HG03175 (cell line): Measurements from ENCODE around the gene IFIT5.
"Not testable (repeated sequence)": the region's sequence is repeated elsewhere in the genome, so short reads cannot be mapped to it uniquely, and the experiment has no call there.

Source experiments
- ATAC-seq: cut with Tn5 transposase; IDR thresholded peaks from one replicate; pipeline ENCODE4 v1.9.1; 2021; ENCODE audit warnings: mild to moderate bottlenecking, moderate library complexity; ENCODE audit not compliant: unreplicated experiment

The IFIT5 gene, protein sequence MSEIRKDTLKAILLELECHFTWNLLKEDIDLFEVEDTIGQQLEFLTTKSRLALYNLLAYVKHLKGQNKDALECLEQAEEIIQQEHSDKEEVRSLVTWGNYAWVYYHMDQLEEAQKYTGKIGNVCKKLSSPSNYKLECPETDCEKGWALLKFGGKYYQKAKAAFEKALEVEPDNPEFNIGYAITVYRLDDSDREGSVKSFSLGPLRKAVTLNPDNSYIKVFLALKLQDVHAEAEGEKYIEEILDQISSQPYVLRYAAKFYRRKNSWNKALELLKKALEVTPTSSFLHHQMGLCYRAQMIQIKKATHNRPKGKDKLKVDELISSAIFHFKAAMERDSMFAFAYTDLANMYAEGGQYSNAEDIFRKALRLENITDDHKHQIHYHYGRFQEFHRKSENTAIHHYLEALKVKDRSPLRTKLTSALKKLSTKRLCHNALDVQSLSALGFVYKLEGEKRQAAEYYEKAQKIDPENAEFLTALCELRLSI

DNA sequence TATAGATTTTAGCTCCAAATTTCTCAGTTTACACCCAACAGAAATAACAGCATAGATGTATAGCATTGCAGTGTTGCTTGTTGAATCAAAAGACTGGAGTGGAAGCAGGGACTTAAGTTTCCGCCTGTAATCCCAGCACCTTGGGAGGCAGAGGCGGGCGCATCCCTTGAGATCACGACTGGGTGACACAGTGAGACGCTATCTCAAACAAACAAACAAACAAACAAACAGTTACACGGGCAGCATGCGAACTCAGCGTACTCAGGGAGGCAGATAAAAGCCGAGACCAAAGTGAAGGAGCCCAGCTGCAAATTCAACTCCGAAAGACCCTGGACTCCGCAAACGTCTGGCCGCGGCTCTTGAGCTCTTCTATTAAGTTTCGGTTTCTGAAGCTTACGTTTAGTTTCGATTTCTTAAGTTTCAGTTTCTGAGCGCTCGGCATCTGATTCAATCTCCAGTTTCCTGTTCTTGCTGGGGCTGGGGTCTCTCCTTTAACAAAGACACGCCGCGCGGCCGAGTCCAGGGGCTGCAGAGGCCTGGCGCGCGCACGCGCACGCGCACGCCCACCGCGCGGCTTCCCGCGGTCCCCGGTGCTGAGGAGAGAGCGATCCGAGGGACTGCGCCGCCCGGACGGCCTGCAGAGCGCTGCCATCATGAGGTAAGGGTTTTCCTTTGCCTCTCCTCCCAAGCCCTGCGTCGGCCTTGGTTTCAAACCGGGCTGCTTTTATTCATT is at the start of gene IFIT5:
Gene IFIT5 (plus strand): TSS at position 423 of the 733 bp plus-strand sequence. CDS start 231 bp downstream, at position 654.
- peak; percentile 79 for ATAC-seq

DNA sequence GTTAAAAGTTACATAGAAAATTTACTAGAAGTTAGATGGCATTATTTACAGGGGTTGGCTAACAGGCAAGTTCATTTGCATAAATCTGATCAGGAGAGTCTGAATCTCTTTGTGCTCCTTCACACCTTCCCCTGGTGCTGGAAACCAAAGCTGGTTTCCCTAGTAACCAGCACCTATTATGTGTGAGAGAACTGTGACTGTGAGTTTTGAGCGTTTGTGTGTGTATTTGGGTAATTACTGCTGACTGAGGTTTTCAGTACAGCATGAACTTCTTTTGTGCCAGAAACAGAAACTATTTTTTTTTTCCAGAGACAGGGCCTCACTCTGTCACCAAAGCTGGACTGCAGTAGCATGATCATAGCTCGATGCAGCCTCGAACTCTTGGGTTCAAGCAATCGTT is 46.8 kb upstream of the IFIT5 start:
- peak; percentile 88 for ATAC-seq

DNA sequence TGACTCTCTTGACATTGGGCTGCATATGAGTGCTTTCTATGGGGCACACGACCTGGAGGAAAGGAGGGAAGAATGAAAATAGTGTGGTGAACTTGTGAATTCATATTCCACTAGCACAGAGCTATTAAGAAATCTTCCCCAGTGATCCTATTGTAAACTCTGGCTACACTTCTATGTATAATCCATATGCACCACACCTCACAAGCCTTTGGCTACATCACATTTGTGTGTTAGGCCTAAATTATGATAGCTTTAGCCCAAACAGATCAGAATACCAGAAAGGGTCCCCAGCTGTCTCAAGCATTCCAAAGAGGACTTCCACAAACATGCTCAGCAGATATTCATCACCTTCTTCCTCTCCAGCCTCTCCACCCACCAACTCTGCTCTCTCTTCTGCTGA is 46.2 kb upstream of the IFIT5 start:
- ATAC-seq: no peak

DNA sequence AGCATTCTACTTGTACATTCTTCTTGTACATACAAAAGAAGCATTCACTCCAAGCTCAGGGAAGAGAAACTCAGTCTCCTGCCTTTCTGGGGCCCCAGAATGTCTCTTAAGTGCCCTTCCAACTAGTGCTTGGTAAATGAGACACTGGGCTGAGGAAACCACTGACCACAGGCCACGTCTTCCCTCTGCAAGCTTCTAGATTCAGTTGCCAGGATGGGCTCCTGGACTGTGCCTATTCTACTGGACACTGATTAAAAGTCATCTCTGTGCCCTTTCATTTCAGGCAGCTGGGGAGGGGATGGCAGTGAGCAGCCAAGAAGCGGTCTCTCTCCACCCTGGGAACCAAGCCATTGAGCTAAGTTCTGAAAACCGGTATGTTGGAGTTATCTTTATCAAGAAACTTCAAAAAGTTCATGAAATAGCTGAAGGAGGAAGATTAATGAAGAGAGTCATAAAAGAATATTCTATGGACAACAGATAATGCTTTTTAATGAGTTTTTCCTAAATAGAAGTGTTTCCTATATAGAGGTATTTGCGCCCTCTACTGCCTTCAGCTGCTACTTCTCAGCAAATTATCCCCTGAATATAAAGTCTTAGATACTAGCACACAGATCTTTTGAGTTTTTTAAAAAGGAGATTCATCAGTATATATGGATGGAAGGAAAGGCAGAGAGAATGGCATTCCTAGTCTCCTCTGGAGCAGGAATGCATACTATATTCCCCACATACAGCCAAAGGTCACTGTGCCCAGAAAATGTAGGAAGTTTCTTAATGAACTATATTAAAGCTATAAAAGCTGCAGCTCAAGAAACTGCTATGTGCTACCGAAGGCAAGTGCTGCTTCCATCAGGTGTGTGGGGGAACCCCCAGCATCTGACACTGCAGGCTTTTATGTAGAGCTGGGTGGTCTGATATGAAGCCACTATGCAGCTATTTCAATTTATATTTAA is 44.9 kb upstream of the IFIT5 start:
- no peak for ATAC-seq

DNA sequence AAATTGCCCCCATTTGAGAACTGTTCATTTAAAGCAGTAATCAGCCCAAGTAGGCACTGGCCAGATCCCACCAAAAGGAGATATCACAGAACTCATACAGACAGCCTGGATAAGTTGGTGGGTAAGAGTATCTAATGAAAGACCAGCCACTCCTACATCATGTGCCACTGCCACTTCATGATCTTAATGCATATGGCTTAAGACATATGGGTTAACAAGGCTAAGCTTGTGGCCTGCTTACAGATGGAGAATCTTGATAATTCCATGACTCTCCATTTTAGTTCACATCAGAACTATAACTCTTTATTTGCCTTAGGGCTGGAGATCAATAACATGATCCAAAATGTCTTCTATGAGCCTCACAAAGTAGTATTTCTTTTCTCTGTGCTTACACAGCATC is 43.3 kb upstream of the IFIT5 start:
- no peak for ATAC-seq

DNA sequence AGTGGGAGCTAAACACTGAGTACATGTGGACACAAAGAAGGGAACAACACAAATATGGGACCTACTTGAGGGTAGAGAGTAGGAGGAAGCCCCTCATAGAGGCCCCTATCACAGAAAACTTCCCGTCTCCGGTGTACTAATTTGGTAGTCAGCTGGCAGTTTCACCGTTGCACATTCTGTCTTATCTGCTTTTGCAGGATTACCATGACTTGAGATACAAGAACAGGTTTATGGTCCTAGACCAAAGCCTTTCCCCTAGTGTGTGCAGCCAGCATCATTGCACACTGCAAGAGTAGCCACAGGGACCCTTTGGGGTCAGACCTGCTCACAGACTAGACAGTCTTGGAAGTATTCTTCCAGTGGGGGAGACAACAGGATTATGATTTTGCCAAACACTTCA is 42.4 kb upstream of the IFIT5 start:
- no peak for ATAC-seq

DNA sequence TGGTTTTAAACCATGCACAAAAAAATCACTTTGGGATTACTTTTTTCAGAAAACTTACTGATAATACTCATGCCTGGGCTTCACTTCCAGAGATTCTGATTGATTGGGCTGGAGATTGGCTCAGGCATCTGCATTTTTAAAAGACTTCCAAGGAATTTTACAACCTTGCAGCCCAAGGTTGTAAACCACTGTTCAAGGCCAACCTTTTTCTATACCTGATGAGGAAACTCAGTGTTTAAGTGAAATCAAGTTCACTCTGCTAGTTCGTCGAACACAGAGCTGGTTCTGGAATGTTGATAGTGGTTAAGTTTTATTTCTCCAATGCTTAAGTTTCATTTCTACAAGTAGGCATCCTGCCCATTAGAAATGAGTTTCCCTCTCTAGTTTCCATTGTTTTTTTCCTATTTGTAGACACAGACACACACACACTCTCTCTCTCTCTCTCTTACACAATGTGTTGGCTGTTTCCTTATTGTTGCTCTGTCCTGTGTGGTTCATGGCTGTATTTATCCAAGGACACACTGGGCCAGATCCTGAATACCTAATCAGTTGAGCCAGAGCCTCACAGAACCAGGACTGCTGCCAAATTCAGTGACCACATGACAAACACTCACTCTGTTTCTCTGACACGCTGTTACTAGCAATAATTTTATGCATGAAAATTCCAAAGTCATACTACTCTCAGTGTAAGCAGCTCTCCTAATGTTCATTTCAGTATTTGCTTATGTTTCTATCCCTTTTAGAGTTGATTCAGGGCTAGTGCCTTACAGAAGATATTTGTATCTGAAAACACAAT is 40.3 kb upstream of the IFIT5 start:
- ATAC-seq: no peak

DNA sequence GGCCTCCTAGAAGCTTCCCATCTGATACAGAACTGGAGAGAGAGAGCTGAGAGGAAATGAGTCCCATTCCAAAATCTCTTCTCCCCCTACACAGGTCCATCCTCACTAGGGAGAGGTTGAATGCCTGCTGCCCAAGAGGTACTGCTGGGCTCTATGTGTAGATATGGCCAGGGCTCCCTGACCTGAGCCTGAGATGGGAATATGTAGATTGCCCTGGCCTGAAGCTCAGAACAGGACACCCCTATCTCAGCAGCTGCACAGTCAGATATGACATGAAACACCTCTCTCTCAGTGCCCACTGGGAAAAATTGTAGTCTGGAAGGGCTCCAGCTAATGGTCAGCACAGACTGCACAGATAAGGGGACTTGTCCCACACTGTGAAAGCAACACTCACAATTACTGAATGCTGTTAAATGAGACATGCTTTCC is 39.6 kb upstream of the IFIT5 start:
- no peak for ATAC-seq

DNA sequence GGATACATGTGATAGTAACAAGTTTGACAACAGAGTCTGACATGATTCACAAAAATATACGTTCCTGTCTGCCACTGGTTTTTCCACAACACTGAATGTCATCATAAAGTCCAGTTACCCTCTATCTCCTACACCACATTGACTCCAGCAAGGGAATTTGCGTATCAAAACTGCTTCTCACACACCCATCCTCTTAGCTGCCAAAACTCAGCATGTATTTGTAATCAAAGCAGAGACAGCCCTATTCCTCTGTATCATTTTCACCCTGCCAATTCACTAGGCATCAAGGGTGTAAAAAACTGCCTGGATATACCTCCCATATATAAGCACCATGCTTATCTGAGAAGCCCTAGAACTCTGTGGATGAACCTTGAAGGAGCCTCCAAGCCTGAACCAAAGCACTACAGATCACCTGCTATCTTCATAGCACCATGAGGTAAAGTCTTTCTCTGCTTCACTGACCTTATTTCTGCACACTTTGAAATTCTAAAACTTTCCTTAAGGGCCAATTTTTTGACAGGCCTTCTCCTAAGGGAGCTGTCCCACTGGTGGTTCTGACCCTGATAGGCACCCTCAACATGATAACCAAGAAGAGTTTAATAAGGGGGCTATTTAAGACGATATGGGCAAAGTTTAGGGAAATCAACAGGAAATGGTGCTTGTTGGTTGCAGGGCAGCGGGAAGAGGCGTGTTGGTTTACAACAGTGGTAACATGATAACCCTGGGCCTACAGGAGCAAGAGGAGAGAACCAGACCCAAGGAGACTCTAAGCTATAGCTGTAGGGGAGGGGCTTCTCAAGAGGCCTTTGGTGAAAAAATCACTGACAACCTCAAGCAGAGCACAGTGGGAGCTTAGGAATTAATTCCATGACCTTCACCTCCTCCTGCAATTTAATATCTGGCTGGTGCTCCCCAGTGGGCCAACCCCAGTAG is 36.4 kb upstream of the IFIT5 start, which contains the start of gene IFIT1B:
Gene IFIT1B (plus strand): TSS at position 352 of the 933 bp plus-strand sequence. CDS start 80 bp downstream, at position 432.
- no peak for ATAC-seq

DNA sequence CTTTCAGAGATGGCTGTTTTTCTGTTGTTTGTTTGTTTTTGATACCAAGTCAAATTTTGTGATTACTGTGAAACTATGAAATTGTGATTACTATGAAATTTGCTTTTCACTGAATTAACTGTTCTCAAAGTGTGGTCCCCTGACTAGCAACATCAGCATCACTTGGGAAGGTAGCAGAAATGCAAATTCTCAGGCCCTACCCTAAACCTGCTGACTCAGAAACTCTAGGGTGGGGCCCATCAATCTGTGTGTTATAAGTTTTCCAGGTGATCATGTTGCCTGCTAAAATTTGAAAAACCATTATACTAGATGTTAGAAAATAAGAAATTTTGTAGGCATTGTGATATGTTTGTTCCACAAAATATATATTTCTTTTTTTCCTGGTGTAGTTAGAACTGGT is 35.3 kb upstream of the IFIT5 start:
- no peak for ATAC-seq

DNA sequence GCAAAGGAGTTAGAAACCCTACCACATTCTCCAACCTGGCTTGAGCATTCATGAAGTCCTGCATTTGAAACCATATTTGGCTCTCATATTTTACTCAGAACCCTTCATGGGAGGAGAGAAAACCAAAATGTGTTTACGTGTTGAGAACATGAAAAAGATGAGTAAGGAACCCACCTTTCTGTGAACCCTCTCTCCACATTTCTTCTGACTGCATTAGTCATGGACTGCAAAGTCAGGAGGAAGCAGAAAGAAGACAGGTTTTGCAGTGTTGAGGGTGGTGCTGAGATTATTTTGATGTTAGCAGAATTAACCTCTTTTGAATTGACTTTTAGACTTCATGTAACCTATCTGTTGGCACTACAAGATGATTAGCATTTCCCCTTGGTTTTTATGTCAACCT is 31.6 kb upstream of the IFIT5 start:
- no peak for ATAC-seq

DNA sequence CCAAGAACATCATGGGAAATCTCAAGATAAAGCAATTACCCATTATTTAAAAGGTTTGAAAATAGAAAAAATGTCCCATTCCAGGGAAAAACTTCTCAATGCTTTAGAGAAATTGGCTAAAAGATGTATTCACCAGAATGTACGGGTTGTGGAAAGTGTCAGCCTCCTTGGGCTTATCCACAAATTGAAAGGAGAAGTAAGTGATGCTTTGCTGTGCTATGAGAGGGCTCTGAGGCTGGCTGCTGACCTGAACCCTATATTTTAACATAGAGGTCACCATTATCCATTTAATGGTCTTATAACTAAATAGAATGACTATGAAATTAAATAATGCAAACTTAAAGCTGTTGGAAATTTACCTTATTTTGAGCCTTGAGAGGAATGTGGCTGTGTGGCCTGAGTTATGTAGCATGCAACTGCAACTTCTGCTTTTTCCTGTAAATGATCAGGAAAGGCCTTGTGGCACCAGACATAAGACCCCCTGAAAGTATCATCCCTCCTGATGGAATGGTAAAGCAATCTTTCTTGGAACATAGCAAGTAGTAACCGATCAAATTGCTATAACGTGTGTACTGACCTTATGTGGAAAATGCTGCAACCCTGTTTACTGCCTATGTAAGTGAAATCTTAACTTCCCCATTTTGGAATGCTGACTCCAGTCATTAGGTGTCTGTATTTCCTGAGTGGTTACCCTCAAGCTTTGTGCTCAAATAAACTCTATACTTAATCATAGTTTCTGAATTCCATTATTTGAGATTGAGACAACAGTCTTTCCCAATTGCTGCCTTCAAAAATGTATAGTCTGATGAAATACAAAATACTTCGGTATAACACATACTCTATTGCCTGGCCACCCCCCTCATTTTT is 29.7 kb upstream of the IFIT5 start:
- ATAC-seq: no peak

DNA sequence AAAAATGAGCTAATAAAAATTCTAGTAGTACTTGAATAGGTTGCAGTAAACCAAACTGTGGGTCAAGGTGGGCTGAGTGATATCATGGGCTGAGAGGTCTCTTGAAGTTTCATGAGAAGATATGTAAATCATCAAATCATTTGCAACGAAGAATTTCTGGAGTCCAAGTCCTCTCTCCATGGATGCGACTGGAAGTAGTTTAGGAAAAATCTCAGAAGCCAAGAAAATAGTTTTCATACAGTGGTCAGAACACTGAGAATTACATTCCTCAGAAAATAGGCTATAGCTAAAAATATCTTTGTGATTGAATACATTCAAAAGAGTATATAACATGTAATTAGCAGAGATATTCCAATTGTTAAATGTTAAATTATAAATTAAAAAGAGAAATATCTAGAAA is 25.6 kb upstream of the IFIT5 start:
- ATAC-seq: no peak

DNA sequence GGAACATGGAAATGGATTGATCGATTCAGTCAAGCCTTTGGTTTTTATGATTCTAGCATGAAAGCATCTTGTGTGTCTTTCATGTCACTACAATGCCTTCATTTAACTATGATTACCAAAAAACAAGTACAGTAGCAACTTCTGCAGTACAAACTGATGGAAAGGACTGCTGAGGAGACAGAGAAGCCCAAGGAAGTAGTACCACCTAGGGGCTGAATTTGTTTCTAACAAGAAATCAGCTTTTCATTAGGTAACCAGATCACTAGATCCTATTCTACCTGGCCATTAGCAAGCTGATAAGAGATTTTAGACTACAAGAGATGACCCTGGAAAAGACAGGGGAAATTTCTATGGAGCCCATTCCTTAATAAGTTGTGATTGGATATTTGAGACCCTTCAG is 25.1 kb upstream of the IFIT5 start:
- ATAC-seq: no peak

DNA sequence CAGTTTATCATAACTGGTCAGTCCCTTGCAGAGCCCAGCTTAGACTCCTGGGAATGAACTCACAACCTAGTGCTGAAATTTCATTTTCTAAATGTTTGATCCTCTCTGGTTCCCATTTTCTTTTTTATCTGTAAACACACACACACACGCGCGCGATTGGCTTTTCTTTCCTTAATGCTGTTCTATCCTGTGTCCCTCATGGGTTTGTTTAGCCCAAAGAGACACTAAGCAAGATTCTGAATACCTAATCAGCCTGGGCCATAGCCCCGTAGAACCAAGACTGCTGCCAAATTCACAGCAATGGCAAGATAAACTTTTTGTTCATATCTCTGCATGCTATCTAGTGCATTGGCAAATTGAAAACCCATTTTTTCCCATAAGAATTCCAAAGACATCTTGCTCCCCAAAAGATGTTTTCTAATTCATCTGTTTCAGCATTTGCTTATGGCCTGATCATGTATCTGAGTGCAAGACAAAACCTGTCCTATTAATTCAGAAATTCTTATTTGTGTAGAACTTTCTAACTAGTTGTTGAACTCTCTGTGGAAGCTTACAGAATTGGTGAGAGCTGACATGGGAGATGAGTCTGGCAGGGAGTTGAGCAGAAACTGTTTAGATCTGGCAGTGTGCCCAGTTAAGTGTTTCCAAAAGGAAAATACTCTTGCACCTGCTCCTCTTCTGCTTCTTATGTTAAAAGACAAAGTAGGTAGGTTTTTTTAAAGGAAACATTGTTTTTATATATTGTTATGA is 23.7 kb upstream of the IFIT5 start:
- no peak for ATAC-seq

DNA sequence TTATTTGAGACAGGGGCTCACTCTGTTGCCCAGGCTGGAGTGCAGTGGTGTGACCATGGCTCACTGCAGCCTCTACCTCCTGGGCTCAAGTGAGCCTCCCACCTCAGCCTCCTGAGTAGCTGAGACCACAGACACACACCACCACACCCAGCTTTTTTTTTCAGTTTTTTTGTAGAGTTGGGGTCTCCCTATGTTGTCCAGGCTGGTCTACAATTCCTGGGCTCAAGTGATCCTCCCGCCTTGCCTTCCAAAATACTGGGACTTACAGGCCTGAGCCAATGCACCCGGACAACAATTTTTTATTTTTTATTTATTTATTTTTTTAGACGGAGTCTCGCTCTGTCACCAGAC is 23.2 kb upstream of the IFIT5 start:
- ATAC-seq: not testable (repeated sequence)
